ENCODE measurements around the gene PWP2.

DNA sequence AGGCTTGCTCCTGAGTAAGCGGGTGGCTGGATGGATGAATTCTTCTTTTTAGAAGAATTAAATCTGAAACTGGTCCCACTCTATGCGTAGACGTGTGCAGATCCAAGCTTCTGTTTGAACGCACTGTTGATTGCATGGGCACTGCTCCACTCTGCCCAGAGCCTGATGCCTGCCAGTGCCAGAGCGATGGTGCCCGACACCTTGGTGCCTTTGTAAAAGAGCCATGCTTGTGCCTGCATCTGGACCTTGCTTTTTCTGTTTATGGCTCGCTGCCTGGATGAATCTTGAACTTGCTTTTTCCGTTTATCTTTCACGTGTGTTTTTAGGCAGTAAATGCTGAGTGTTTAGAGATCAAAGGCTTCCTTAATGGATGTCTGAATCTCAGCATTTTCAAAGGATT, 15.0 kb upstream of the PWP2 start:
- TF ChIP-seq POLR2AphosphoS5 (IDR thresholded peaks at IDR 0.05; ENCODE audit: low read depth, low read length) (no peak), SIN3A (IDR thresholded peaks at IDR 0.05; ENCODE audit: borderline replicate concordance, insufficient read depth, low read length) (no peak), TAF1 (IDR thresholded peaks at IDR 0.05; ENCODE audit: borderline replicate concordance, insufficient read depth, low read length) (no peak), FOXP2 (optimal IDR thresholded peaks at IDR 0.05; ENCODE audit: borderline replicate concordance, extremely low read depth, extremely low read length, insufficient read depth) (no peak)
- TF ChIP-seq, protein P1, sequence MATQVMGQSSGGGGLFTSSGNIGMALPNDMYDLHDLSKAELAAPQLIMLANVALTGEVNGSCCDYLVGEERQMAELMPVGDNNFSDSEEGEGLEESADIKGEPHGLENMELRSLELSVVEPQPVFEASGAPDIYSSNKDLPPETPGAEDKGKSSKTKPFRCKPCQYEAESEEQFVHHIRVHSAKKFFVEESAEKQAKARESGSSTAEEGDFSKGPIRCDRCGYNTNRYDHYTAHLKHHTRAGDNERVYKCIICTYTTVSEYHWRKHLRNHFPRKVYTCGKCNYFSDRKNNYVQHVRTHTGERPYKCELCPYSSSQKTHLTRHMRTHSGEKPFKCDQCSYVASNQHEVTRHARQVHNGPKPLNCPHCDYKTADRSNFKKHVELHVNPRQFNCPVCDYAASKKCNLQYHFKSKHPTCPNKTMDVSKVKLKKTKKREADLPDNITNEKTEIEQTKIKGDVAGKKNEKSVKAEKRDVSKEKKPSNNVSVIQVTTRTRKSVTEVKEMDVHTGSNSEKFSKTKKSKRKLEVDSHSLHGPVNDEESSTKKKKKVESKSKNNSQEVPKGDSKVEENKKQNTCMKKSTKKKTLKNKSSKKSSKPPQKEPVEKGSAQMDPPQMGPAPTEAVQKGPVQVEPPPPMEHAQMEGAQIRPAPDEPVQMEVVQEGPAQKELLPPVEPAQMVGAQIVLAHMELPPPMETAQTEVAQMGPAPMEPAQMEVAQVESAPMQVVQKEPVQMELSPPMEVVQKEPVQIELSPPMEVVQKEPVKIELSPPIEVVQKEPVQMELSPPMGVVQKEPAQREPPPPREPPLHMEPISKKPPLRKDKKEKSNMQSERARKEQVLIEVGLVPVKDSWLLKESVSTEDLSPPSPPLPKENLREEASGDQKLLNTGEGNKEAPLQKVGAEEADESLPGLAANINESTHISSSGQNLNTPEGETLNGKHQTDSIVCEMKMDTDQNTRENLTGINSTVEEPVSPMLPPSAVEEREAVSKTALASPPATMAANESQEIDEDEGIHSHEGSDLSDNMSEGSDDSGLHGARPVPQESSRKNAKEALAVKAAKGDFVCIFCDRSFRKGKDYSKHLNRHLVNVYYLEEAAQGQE (IDR thresholded peaks at IDR 0.05; ENCODE audit: insufficient read depth in 1 of 2, low read depth in 2 of 2, low read length in 2 of 2) = no peak
